ENCODE measurements around the gene MAPK8IP2.

- TF ChIP-seq, protein P1, sequence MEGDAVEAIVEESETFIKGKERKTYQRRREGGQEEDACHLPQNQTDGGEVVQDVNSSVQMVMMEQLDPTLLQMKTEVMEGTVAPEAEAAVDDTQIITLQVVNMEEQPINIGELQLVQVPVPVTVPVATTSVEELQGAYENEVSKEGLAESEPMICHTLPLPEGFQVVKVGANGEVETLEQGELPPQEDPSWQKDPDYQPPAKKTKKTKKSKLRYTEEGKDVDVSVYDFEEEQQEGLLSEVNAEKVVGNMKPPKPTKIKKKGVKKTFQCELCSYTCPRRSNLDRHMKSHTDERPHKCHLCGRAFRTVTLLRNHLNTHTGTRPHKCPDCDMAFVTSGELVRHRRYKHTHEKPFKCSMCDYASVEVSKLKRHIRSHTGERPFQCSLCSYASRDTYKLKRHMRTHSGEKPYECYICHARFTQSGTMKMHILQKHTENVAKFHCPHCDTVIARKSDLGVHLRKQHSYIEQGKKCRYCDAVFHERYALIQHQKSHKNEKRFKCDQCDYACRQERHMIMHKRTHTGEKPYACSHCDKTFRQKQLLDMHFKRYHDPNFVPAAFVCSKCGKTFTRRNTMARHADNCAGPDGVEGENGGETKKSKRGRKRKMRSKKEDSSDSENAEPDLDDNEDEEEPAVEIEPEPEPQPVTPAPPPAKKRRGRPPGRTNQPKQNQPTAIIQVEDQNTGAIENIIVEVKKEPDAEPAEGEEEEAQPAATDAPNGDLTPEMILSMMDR (IDR thresholded peaks at IDR 0.05; ENCODE audit: low read length): no peak
- no peak for TF ChIP-seq EZH2 (IDR thresholded peaks at IDR 0.05; ENCODE audit: borderline replicate concordance, low read length)
Observed at GRCh38 chr22:50606946-50607658, 6.5 kb downstream of the MAPK8IP2 start.

Measured in OCI-LY1 (cell line).